ENCODE data around the gene FOSL1.

Gene FOSL1

DNA sequence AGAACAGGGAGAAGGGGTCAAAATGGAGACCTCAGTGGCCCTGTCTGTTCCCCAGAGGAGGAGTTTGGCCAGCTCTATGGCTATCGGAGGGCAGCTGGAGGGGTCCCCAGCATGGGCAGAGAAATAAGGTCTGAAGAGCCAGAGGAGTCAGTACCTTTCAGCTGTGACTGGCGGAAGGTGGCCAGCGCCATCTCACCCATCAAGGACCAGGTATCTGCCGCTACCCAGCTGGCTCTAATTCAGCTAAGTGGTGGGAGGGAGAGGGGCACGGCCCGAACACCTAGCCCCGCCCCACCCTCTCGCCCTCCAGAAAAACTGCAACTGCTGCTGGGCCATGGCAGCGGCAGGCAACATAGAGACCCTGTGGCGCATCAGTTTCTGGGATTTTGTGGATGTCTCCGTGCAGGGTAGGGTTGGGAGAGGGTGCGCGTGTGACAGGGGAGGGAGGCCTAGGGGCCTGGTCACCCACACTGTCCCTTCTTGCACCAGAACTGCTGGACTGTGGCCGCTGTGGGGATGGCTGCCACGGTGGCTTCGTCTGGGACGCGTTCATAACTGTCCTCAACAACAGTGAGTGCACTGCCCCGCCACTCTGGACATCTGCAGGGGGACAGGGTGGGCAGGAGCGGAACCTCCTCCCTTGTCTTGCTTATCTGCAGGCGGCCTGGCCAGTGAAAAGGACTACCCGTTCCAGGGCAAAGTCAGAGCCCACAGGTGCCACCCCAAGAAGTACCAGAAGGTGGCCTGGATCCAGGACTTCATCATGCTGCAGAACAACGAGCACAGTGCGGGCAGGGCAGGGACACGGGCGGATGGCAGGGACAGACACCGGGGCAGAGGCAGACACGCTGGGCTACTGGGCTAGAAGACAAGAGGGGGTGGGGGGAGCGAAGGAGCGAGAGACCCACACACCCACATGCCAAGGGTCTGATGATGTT lies 17.8 kb downstream of the FOSL1 start:
- DNase-seq: no peak

- no peak for DNase-seq
Observed at GRCh38 chr11:65880844-65881421, 19.3 kb downstream of the FOSL1 start.

- no peak for DNase-seq
Observed at GRCh38 chr11:65880027-65880426, 20.2 kb downstream of the FOSL1 start.

DNA sequence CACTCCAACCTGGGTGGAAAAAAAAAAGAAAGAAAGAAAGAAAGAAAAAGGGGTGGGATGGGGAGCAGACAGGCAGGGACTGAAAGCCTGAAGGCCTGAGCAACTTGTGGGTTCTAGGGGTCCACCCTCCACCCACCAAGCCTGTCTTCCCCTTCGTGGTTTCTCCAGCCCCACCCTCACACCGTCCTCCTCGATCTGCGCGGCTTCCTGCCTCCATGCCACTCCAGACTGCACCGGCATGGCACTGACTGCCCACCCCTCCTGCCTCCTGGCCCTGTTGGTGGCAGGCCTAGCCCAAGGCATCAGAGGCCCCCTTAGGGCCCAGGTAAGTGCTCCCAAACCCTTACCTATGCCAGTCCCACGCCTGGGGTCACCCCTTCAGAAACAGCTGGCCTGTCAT lies 20.6 kb downstream of the FOSL1 start, which contains the start of gene CTSW:
Gene CTSW, plus strand, starts transcription at position 221 of the 400 bp plus-strand sequence. Its CDS starts 18 bp downstream, at position 239.
- DNase-seq: peak in 2 of 6 experiments; percentile 15 to 22

DNA sequence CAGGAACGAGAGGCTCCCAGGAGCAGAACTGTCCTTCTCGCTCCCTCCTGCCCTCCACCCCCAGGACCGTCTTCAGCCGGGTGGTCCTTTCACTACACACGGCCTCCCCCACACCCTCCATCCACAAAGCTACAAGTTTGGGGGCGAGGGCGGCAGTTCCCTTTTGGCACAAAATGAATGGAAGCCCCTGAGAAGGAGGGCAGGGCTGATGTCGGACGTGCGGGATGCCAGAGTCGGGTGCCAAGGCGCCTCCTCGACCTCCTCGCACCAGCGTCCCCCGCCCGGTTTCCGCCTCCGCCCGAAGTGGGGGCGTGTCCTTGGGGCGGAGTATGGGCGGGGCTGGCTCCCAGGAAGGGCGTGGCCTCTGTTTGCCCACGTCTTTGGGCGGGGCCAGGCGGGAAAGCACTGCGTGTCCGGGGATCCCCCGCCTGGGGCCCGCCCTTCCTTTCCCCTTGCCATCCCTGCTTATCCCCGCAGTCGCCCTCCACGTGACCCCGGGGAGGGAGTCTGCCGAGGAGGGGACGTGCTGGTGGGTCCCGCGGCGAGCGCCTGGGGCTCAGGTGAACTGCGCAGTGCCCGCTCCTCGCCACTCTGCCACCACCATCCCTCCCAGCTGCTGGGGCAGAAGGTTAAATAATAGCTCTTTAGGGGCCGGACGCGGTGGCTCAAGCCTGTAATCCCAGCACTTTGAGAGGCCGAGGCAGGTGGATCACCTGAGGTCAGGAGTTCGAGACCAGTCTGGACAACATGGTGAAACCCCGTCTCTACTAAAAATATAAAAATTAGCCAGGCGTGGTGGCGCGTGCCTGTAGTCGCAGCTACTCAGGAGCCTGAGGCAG lies 26.7 kb downstream of the FOSL1 start:
- peak; percentile 90 to 98 (median 96) for DNase-seq

- DNase-seq: no peak
Observed at GRCh38 chr11:65872586-65873317, 27.4 kb downstream of the FOSL1 start, which contains the start of gene EFEMP2. Gene EFEMP2, minus strand, starts transcription at chr11:65872800. Its CDS starts 446 bp downstream, at chr11:65872354.

DNA sequence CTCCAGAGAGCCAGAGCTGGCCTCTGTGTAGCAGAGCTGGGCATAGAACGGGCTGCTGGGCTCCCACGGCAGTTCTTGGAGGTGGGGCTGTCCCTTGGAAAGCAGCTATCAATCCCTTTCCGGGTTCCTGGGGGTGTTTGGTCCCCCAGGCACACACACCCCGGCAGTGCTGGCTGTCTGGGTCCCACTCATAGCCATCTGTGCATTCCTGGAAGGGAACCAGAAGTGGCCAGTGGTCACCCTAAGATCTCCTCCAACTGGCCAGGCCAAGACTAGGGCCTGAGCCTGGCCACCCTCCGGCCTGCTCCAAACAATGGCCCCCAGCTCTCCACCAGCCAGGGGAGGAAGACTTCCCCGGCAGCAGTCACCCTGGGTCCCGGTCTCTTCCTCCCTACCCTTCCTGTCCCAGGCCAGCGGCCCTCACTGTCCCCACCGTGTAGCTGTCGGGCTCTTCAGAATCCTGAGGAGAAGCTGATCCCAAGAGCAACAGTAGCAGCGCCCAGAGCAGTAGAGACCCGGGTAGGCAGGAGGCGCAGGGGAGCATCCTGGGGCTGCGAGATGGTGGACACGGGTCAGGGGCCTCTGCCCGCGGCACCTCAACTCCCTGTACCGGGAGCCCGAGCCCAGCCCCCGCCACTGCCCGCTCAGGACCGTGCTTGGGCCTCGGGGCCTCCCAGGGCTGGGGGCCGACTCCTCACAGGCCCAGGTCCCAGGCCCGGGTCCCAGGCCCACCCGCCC lies 28.2 kb downstream of the FOSL1 start:
- no peak for DNase-seq

DNA sequence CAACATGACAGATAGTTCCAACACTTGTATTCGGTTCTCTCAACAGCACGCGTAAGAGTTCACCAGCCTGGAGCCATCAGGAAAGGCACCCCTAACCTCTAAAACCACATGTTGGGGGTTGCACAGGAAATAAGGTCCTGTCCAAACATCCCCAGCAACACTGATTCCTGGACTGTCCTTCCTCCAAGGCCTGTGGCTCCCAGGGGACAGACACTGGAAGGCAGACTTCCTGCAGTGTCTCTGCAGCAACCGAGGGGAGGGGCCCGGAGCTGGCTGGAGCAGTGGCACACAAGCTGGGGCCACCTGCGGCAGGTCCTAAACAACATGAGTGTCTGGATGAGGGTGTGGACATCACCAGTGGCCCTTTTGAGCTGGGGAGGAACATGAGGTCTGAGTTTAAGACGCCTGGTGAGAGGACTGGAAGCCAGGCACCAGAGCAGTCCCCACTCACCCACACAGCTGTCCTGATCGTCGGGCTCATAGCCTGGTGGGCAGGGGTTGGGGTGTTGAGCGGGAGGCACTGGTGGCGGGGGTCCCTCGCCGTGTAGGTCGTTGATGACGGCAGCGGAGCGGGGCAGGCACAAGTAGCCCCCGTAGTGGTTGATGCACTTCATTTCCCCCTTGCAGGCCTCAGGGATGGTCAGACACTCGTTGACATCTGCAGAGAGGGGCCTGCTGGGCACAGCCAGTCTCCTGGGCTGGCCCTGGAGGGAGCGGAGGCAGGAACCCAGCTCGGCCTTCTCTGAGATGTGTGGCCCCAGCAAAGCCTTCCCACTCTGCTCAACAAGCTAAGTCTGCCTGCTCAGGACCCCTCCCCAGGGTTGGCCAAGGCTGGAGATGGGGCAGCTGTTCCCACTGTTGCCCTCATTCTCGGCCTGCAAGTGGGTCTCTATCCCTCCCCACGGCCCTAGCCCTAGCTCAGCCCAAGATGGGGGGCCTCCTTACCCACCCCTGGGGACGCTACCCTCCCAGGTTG lies 29.2 kb downstream of the FOSL1 start:
- DNase-seq: no peak

- no peak for DNase-seq
Observed at GRCh38 chr11:65870307-65870658, 29.9 kb downstream of the FOSL1 start.

- no peak for DNase-seq
Observed at GRCh38 chr11:65869643-65870306, 30.4 kb downstream of the FOSL1 start.

- no peak for DNase-seq
Observed at GRCh38 chr11:65868907-65869306, 31.3 kb downstream of the FOSL1 start.

DNA sequence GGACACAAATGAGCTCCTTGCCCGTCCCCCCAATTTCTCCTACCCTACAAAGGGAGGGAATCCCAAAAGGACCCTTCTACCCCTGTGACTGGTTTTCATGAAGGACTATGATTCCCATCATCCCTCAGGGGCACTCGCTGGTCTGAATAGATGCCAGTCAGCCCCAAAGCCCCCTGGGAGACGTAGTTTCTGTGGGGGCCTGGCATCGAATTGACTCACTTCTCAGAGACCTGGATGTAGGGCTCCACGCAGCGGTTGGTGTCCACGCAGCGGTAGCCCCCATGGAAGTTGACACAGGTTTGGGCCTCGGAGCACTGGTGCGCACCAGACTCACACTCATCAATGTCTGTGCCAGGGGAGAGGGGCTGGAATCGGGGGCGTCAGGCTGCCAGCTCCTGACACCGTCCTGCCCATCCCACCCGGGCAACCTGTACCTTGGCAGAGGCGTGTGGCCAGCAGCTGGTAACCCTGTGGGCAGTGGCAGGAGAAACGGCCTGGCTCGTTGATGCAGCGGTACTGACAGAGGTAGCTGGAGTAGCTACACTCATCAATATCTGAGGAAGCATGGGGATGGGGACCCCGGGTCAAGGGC lies 32.0 kb downstream of the FOSL1 start:
- DNase-seq: peak in 4 of 6 experiments; percentile 11 to 29 (median 24)

DNA sequence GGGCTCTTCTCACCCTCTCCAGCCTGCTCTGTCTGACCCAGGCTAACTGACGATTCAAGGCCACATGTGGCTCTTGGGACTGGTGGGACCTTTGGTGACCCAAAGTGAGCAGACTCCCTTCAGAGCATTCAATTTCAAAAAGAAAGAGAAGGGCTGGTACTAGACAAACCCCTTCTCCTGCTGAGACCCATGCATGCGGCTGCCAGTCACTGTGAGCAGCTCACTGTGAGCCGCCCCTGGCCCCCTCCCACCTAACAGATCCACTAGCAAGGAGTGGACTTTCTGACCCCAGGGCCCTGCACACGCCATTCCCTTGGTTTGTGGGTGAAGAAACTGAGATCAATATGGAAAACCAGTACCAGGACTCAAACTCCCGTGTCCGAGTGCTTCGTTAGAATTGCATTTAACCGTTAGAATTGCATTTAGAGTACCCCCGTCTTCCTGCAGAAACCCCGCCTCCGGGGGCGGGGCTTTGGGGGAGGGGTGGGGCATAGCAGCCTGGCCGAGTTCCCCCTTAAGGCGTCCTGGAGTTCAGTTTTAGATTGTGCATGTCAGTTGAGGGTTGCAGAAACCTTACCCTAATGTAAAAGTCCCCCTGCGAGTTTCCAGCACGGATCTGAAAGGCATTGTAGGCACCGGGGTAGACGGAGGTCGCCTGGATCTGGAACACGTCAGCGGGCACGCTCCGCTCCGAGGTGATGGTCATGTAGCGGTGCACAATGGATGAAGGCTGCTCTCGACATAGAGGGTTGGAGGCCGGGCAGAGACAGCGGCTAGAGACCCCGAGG lies 32.7 kb downstream of the FOSL1 start:
- no peak for DNase-seq

- DNase-seq: no peak
Observed at GRCh38 chr11:65866509-65867283, 33.5 kb downstream of the FOSL1 start.

DNA sequence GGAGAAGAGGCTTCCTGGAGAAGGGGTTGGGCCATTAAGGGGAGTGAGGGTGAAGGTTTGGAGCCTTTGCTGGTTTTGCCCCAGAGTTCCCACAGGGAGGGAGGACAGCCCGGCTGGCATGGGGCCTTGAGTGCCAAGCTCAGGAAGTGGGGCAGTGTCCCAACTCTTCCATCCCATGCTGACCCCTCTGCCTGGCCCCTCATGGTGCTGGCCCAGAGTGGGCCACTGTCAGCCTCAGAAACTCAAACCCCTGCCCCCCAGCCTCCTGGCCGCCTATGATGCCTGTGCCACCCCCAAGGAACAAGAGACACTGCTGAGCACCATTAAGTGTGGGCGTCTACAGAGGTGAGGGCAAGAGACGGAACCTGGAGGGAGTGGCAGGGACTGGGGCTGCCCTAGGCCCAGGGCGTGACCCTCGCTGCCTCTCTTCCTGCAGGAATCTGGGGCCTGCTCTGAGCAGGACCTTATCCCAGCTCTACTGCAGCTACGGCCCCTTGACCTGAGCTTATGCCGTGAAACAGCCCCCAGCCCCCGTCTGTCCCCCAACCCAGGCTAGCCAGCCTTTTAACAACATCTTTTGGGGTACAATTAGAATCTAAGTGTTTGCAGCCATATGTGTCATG lies 34.5 kb downstream of the FOSL1 start:
- no peak for DNase-seq

DNA sequence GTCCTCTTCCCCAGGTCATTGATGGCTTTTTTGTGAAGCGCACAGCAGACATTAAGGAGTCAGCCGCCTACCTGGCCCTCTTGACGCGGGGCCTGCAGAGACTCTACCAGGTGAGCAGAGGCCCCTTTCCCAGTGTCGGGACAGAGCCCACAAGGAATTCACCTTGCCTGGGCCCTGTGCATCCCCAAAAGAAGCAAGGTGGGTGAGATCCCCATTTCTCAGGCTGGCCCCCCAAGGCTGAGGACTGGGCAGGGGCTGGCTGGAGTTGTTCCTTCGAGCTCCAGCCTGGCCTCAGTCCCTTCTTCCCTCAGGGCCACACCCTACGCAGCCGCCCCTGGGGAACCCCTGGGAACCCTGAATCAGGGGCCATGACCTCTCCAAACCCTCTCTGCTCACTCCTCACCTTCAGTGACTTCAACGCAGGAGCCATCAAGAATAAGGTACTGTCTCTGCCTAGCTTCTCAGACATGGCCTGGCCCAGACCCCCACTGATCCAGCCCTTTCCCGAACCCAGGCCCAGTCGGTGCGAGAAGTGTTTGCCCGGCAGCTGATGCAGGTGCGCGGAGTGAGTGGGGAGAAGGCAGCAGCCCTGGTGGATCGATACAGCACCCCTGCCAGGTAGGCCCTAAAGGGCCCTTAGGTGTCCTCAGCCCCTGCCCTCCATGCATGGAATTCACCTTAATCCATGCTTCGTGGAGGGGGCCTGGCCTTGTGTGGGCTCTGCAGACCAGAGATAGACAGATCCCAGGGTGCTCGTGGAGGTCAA lies 35.3 kb downstream of the FOSL1 start:
- no peak for DNase-seq
